GM23338 (cell line): ENCODE results near the gene G3BP1. TPM values are rescaled to one million over a fixed set of nuclear protein-coding genes. Genes with fewer than 3 reads are reported as not detected.
"Not testable (repeated sequence)": the region's sequence is repeated elsewhere in the genome, so short reads cannot be mapped to it uniquely, and the experiment has no call there.

Source experiments
- ATAC-seq: fragments of 200-7000 bp; cut with Tn5 transposase; 3 replicates; pipeline ENCODE4 v1.9.1; 2020
- DNase-seq: peaks from one replicate; pipeline ENCODE4 v3.0.0-alpha.2; 2015; ENCODE audit warnings: low spot score
- H2AFZ ChIP-seq: fragments of 200-600 bp; sonication (generic); 2 replicates; pipeline ENCODE4 v1.8.0; 2016; ENCODE audit warnings: antibody characterized with exemption, mild to moderate bottlenecking, moderate library complexity
- H3F3A ChIP-seq: fragments of 200-600 bp; sonication (generic); replicated peaks from 2 replicates; pipeline ENCODE4 v1.8.0; 2017; ENCODE audit warnings: antibody characterized with exemption, mixed run types, low read depth
- H3K27ac ChIP-seq: fragments of 200-600 bp; sonication (generic); 2 replicates; pipeline ENCODE4 v1.6.1; 2016; ENCODE audit warnings: low read depth
- H3K27me3 ChIP-seq: fragments of 200-600 bp; sonication (generic); 2 replicates; pipeline ENCODE4 v1.8.0; 2016; ENCODE audit warnings: mild to moderate bottlenecking, mixed run types, moderate library complexity; ENCODE audit not compliant: insufficient read depth
- H3K36me3 ChIP-seq: fragments of 200-600 bp; sonication (generic); 2 replicates; pipeline ENCODE4 v1.8.0; 2016; ENCODE audit warnings: mild to moderate bottlenecking; ENCODE audit not compliant: insufficient read depth
- H3K4me1 ChIP-seq: fragments of 200-600 bp; sonication (generic); 2 replicates; pipeline ENCODE4 v1.8.0; 2016; ENCODE audit warnings: mild to moderate bottlenecking, moderate library complexity; ENCODE audit not compliant: insufficient read depth
- H3K4me2 ChIP-seq: fragments of 200-600 bp; sonication (generic); 2 replicates; pipeline ENCODE4 v1.7.1; 2017; ENCODE audit warnings: mixed run types
- H3K4me3 ChIP-seq: fragments of 200-600 bp; sonication (generic); 2 replicates; pipeline ENCODE4 v1.6.1; 2016; ENCODE audit warnings: mixed run types
- H3K79me2 ChIP-seq: fragments of 200-600 bp; sonication (generic); replicated peaks from 2 replicates; pipeline ENCODE4 v1.8.0; 2017; ENCODE audit warnings: mild to moderate bottlenecking; ENCODE audit not compliant: insufficient read depth
- H3K9me2 ChIP-seq: fragments of 200-600 bp; sonication (generic); 2 replicates; pipeline ENCODE4 v1.8.0; 2017; ENCODE audit not compliant: insufficient read depth
- H4K20me1 ChIP-seq: fragments of 200-600 bp; sonication (generic); replicated peaks from 2 replicates; pipeline ENCODE4 v1.8.0; 2017; ENCODE audit warnings: mild to moderate bottlenecking; ENCODE audit not compliant: insufficient read depth
- H3K27ac Mint-ChIP-seq: 2 replicates; pipeline ENCODE4 v1.8.0; 2020; ENCODE audit warnings: inconsistent platforms, mild to moderate bottlenecking, moderate library complexity, mixed read lengths
- H3K27me3 Mint-ChIP-seq: 3 replicates; pipeline ENCODE4 v1.8.0; 2022; ENCODE audit warnings: low read depth, mild to moderate bottlenecking, moderate library complexity, mixed read lengths, inconsistent platforms; ENCODE audit not compliant: insufficient read depth, poor library complexity
- H3K36me3 Mint-ChIP-seq: 3 replicates; pipeline ENCODE4 v1.8.0; 2021; ENCODE audit warnings: low read depth, mild to moderate bottlenecking, inconsistent platforms, moderate library complexity, mixed read lengths
- H3K4me1 Mint-ChIP-seq: 3 replicates; pipeline ENCODE4 v1.8.0; 2020; ENCODE audit warnings: mild to moderate bottlenecking, inconsistent platforms, mixed read lengths
- H3K4me3 Mint-ChIP-seq: 3 replicates; pipeline ENCODE4 v1.8.0; 2021; ENCODE audit warnings: moderate library complexity, mild to moderate bottlenecking, inconsistent platforms, mixed read lengths
- H3K9me3 Mint-ChIP-seq: 3 replicates; pipeline ENCODE4 v1.8.0; 2020; ENCODE audit warnings: moderate library complexity, mild to moderate bottlenecking, inconsistent platforms, mixed read lengths
- polyA plus RNA-seq: library from polyadenylated mRNA; unstranded; fragments of >200 nt; fragmentation: Nextera tagmentation; extraction: Ambion mirVana; gene quantifications from 2 replicates; pipeline ENCODE4 v1.2.1, GENCODE V29; 2016
- total RNA-seq: library from RNA; depleted of rRNA; stranded (reverse); fragments of >200 nt; shearing (Covaris generic); gene quantifications from 2 replicates; pipeline ENCODE4 v1.2.3, GENCODE V29; 2014; rRNA removed

G3BP1 gene
- total and polyA plus RNA-seq, 2 experiments from 2014 or later, result 183 to 323 TPM

DNA sequence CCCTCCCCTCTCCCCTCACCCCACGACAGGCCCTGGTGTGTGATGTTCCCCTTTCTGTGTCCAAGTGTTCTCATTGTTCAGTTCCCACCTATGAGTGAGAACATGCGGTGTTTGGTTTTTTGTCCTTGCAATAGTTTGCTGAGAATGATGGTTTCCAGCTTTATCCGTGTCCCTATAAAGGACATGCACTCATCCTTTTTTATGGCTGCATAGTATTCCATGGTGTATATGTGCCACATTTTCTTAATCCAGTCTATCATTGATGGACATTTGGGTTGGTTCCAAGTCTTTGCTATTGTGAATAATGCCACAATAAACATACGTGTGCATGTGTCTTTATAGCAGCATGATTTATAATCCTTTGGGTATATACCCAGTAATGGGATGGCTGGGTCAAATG lies 89.1 kb downstream of the G3BP1 start:
- H3F3A ChIP-seq, H3K4me1 ChIP-seq, H3K4me2 ChIP-seq, H3K9me3 Mint-ChIP-seq, H3K27me3 ChIP-seq, H3K4me3 ChIP-seq, H3K9me2 ChIP-seq, H3K36me3 ChIP-seq, DNase-seq, H3K79me2 ChIP-seq, H3K36me3 Mint-ChIP-seq, H2AFZ ChIP-seq, ATAC-seq, H3K27me3 Mint-ChIP-seq, H3K4me3 Mint-ChIP-seq, H3K27ac Mint-ChIP-seq, H4K20me1 ChIP-seq, H3K27ac ChIP-seq, H3K4me1 Mint-ChIP-seq: not testable (repeated sequence)

Other genes with a start within 250 kb of the G3BP1 start
- gene FAT2, start 180.6 kb upstream of the G3BP1 start, total RNA-seq, result 0.27 and 0.59 TPM in 2 replicates
- 0.06 and 0.09 TPM in 2 replicates for gene FAT2, start 180.6 kb upstream of the G3BP1 start, polyA plus RNA-seq
- gene SPARC, start 85.0 kb upstream of the G3BP1 start, total RNA-seq, result 203 and 218 TPM in 2 replicates
- gene SPARC, start 85.0 kb upstream of the G3BP1 start, polyA plus RNA-seq, result 200 and 225 TPM in 2 replicates
- 118 and 123 TPM in 2 replicates for gene ATOX1, start 13.3 kb upstream of the G3BP1 start, total RNA-seq
- gene ATOX1, start 13.3 kb upstream of the G3BP1 start, polyA plus RNA-seq, result 120 and 134 TPM in 2 replicates
- gene GLRA1, start 152.9 kb downstream of the G3BP1 start, total RNA-seq, result not detected in 2 replicates
- gene GLRA1, start 152.9 kb downstream of the G3BP1 start, polyA plus RNA-seq, result not detected in 2 replicates